Omental fat pad (tissue), 4 donors: ENCODE data around the gene MN1. TPM values are rescaled to one million over a fixed set of nuclear protein-coding genes. Genes with fewer than 3 reads are reported as not detected.

Experiments
- ATAC-seq: fragments of 150-250 bp; one replicate; pipeline ENCODE4 v1.9.1; 2016; ENCODE audit warnings: mild to moderate bottlenecking, moderate library complexity; ENCODE audit not compliant: low FRiP score
- DNase-seq: peaks from one replicate; pipeline ENCODE4 v3.0.0-alpha.2; 2019; ENCODE audit warnings: low spot score
- CTCF ChIP-seq, 3 donors: fragments of 450-650 bp; IDR thresholded peaks; one replicate each; pipeline ENCODE4 v1.5.1; 2016 to 2017; ENCODE audit warnings: antibody characterized with exemption in 3 of 3, mild to moderate bottlenecking in 3 of 3, moderate library complexity in 2 of 3
- total RNA-seq, 4 donors: library from RNA; depleted of rRNA; stranded (reverse); fragments of >200 nt; gene quantifications; one replicate each; pipeline ENCODE4 v1.1.0, GENCODE V29; 2016

The MN1 gene
- total RNA-seq, 4 donors from 2014 or later: 4.8 to 16.5 (median 8.9) TPM

- TF ChIP-seq CTCF (IDR thresholded peaks at IDR 0.05): no peak
- no peak for ATAC-seq
- no peak for DNase-seq
Measured at GRCh38 chr22:27737521-27737920, 64.0 kb downstream of the MN1 start.

DNA sequence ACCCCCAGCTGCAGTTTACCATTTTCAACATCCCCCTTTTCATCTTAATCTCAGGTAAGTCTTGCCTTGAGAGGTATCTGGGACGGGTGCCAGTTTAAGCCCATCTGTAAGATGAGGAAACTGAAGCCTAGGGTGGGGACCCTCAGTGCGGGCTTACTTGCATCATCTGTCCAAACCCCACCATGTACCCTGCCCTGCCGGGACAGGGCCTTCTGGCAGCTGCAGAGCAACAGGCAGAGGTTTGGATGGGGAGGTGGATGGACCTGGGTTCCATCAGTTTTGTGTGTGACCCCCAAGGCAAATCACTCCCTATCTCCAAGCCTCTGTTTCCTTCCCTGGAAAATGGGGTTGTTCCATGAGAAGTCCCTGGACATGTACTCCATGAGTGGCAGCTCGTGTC is 67.5 kb downstream of the MN1 start:
- DNase-seq (peak; percentile 14), ATAC-seq (no peak)
- TF ChIP-seq CTCF (IDR thresholded peaks at IDR 0.05): no peak

GRCh38 chr22:27732841-27733240 is 68.7 kb downstream of the MN1 start:
- no peak for TF ChIP-seq CTCF (IDR thresholded peaks at IDR 0.05)
- DNase-seq (no peak), ATAC-seq (no peak)

DNA sequence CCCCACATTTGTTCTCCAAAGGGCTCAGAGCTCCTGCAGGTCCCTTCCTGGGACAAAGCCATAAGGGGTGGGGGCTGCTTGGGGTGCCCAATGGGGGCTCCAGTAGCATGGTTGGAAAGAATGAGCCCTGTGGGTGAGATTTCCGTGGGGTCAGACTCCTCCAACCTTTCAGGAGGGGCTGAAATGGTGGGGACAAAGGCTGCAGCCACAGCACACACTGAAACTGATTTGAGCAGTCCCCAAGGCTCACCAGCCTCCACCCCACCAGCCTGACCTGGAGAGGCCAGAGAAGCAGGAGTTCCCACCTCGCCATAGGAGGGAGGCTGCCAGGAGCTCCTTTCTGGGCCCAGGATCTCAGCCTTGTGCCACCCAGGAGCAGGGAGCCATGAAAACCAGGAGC is 69.2 kb downstream of the MN1 start:
- no peak for DNase-seq
- ATAC-seq: no peak
- no peak for TF ChIP-seq CTCF (IDR thresholded peaks at IDR 0.05)

GRCh38 chr22:27731621-27732020 is 69.9 kb downstream of the MN1 start:
- TF ChIP-seq CTCF (IDR thresholded peaks at IDR 0.05): no peak
- DNase-seq (no peak), ATAC-seq (no peak)

GRCh38 chr22:27730641-27731433 is 70.7 kb downstream of the MN1 start:
- DNase-seq (no peak), ATAC-seq (no peak)
- TF ChIP-seq CTCF (IDR thresholded peaks at IDR 0.05): no peak

DNA sequence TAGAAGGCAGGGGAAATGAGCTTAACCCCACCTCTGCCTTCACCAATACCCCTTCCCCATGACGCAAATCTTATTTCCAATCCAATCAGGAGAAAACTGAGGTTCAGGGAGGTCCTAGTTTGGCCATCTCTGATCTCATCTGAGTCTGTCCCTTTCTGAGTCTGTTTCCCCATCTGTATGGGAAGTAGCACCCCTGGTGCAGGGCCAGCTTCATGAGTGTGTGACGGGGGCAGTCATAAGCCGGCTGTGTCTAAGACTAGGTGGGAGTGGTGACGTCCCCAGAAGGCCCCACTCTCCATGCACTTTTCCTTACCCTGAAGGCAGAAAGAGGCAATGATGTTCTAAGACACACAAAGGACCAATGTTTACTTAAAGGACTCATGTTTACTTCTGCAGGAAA is 72.3 kb downstream of the MN1 start:
- TF ChIP-seq CTCF (IDR thresholded peaks at IDR 0.05): no peak

More for the DNA sequence above, 72.3 kb downstream of the MN1 start:
- no peak for DNase-seq
- no peak for ATAC-seq
